H9 (cell line): ENCODE data around the gene PELI2. TPM values are rescaled to one million over a fixed set of nuclear protein-coding genes. Genes with fewer than 3 reads are reported as not detected.
A peak's percentile ranks its signal among the peaks of the same experiment; 100 is the strongest.

ENCODE experiments used
- DNase-seq: peaks from one replicate; pipeline ENCODE4 v3.0.0-alpha.2; 2017
- H2AFZ ChIP-seq: one replicate; pipeline ENCODE4 v1.6.1; 2013; ENCODE audit warnings: mild to moderate bottlenecking, low read length, control low read depth, moderate library complexity
- H2AK5ac ChIP-seq: 2 replicates; pipeline ENCODE4 v1.6.1; 2013; ENCODE audit warnings: low read length, control low read depth, mixed read lengths; ENCODE audit not compliant: insufficient read length
- H2BK120ac ChIP-seq: one replicate; pipeline ENCODE4 v1.6.1; 2013; ENCODE audit warnings: low read depth, mild to moderate bottlenecking, low read length, control low read depth, inconsistent platforms; ENCODE audit not compliant: poor library complexity, severe bottlenecking
- H2BK12ac ChIP-seq: 2 replicates; pipeline ENCODE4 v1.6.1; 2013; ENCODE audit warnings: low read length, control low read depth, mixed read lengths, low read depth; ENCODE audit not compliant: insufficient read length
- H2BK15ac ChIP-seq: 2 replicates; pipeline ENCODE4 v1.6.1; 2013; ENCODE audit warnings: low read depth, low read length, control low read depth
- H2BK20ac ChIP-seq: one replicate; pipeline ENCODE4 v1.6.1; 2013; ENCODE audit warnings: low read depth, mild to moderate bottlenecking, low read length, control low read depth, inconsistent platforms; ENCODE audit not compliant: poor library complexity, severe bottlenecking
- H2BK5ac ChIP-seq: 2 replicates; pipeline ENCODE4 v1.6.1; 2013; ENCODE audit warnings: low read length, control low read depth, mixed read lengths; ENCODE audit not compliant: insufficient read length
- H3K14ac ChIP-seq: 2 replicates; pipeline ENCODE4 v1.6.1; 2013; ENCODE audit warnings: low read length, control low read depth; ENCODE audit not compliant: insufficient read depth
- H3K18ac ChIP-seq: 2 replicates; pipeline ENCODE4 v1.6.1; 2013; ENCODE audit warnings: low read depth, mild to moderate bottlenecking, mixed read lengths, low read length, control low read depth; ENCODE audit not compliant: insufficient read length
- H3K23ac ChIP-seq: 2 replicates; pipeline ENCODE4 v1.6.1; 2013; ENCODE audit warnings: low read length, control low read depth, mixed read lengths, low read depth; ENCODE audit not compliant: insufficient read length
- H3K23me2 ChIP-seq: 2 replicates; pipeline ENCODE4 v1.6.1; 2013; ENCODE audit warnings: low read depth, mild to moderate bottlenecking, mixed read lengths, low read length, control low read depth; ENCODE audit not compliant: insufficient read length, poor library complexity, severe bottlenecking
- H3K27ac ChIP-seq: 2 replicates; pipeline ENCODE4 v1.5.1; 2013; ENCODE audit warnings: low read length, control low read depth, mixed read lengths, low read depth; ENCODE audit not compliant: insufficient read length
- H3K27me3 ChIP-seq: 2 replicates; pipeline ENCODE4 v1.6.1; 2013; ENCODE audit warnings: low read length, control low read depth, inconsistent platforms; ENCODE audit not compliant: insufficient read depth
- H3K4ac ChIP-seq: 2 replicates; pipeline ENCODE4 v1.6.1; 2013; ENCODE audit warnings: low read depth, mild to moderate bottlenecking, control low read depth, inconsistent platforms, low read length, moderate library complexity
- H3K4me1 ChIP-seq: 2 replicates; pipeline ENCODE4 v1.6.1; 2013; ENCODE audit warnings: low read length, control low read depth, inconsistent platforms; ENCODE audit not compliant: insufficient read depth
- H3K4me2 ChIP-seq: 2 replicates; pipeline ENCODE4 v1.6.1; 2013; ENCODE audit warnings: low read length, control low read depth, mixed read lengths; ENCODE audit not compliant: insufficient read length, insufficient read depth
- H3K56ac ChIP-seq: 2 replicates; pipeline ENCODE4 v1.6.1; 2013; ENCODE audit warnings: low read depth, mild to moderate bottlenecking, mixed read lengths, low read length, control low read depth; ENCODE audit not compliant: insufficient read length
- H3K79me1 ChIP-seq: 2 replicates; pipeline ENCODE4 v1.6.1; 2013; ENCODE audit warnings: low read depth, mild to moderate bottlenecking, moderate library complexity, low read length, control low read depth, inconsistent platforms; ENCODE audit not compliant: insufficient read depth, poor library complexity, severe bottlenecking
- H3K79me2 ChIP-seq: 2 replicates; pipeline ENCODE4 v1.6.1; 2013; ENCODE audit warnings: low read length, control low read depth, inconsistent platforms; ENCODE audit not compliant: insufficient read depth
- H3K9ac ChIP-seq: 2 replicates; pipeline ENCODE4 v1.6.1; 2013; ENCODE audit warnings: low read length, control low read depth, mixed read lengths; ENCODE audit not compliant: insufficient read length; ENCODE audit errors: extremely low read depth
- H3K9me3 ChIP-seq: one replicate; pipeline ENCODE4 v1.6.1; 2013; ENCODE audit warnings: low read depth, low read length, inconsistent platforms; ENCODE audit not compliant: control insufficient read depth
- H3T11ph ChIP-seq: one replicate; pipeline ENCODE4 v1.6.1; 2013; ENCODE audit warnings: mild to moderate bottlenecking, low read length, control low read depth, inconsistent platforms
- H4K20me1 ChIP-seq: one replicate; pipeline ENCODE4 v1.6.1; 2013; ENCODE audit not compliant: control insufficient read depth, insufficient read length, insufficient read depth
- H4K5ac ChIP-seq: 2 replicates; pipeline ENCODE4 v1.6.1; 2013; ENCODE audit warnings: low read depth, mild to moderate bottlenecking, mixed read lengths, low read length, control low read depth; ENCODE audit not compliant: insufficient read length
- H4K8ac ChIP-seq: replicated peaks from 2 replicates; pipeline ENCODE4 v1.6.1; 2013; ENCODE audit warnings: low read length, control low read depth, mixed read lengths, low read depth; ENCODE audit not compliant: insufficient read length
- H4K91ac ChIP-seq: 2 replicates; pipeline ENCODE4 v1.6.1; 2013; ENCODE audit warnings: low read depth, mild to moderate bottlenecking, moderate library complexity, mixed read lengths, low read length, control low read depth; ENCODE audit not compliant: insufficient read length
- H3K27ac Mint-ChIP-seq, 3 experiments: 2 replicates in 2 of 3; 3 replicates in 1 of 3; pipeline ENCODE4 v1.8.0; 2020 to 2021; ENCODE audit warnings: mixed read lengths in 3 of 3, mild to moderate bottlenecking in 1 of 3, moderate library complexity in 1 of 3
- H3K27me3 Mint-ChIP-seq: 2 replicates; pipeline ENCODE4 v1.8.0; 2021; ENCODE audit warnings: low read depth, mild to moderate bottlenecking, moderate library complexity, mixed read lengths
- H3K36me3 Mint-ChIP-seq, 3 experiments: 2 replicates in 2 of 3; 3 replicates in 1 of 3; pipeline ENCODE4 v1.8.0; 2020 to 2021; ENCODE audit warnings: low read depth in 3 of 3, mixed read lengths in 3 of 3; ENCODE audit not compliant: insufficient read depth in 1 of 3
- H3K4me1 Mint-ChIP-seq, 2 experiments: 2 replicates each; pipeline ENCODE4 v1.8.0; 2020; ENCODE audit warnings: mixed read lengths in 2 of 2
- H3K4me3 Mint-ChIP-seq, 2 experiments: 2 replicates in 1 of 2; 3 replicates in 1 of 2; pipeline ENCODE4 v1.8.0; 2020 to 2021; ENCODE audit warnings: mild to moderate bottlenecking in 2 of 2, mixed read lengths in 2 of 2, moderate library complexity in 1 of 2
- H3K9me3 Mint-ChIP-seq, 2 experiments: 2 replicates in 1 of 2; 3 replicates in 1 of 2; pipeline ENCODE4 v1.8.0; 2020; ENCODE audit warnings: mild to moderate bottlenecking in 2 of 2, mixed read lengths in 2 of 2, moderate library complexity in 1 of 2
- CTCF ChIP-seq: fragments of 200-600 bp; sonication (generic); conservative IDR thresholded peaks from 3 replicates; pipeline ENCODE4 v1.8.0; 2021; ENCODE audit warnings: antibody characterized with exemption, mild to moderate bottlenecking
- WGBS: extraction: QIAGEN DNeasy Blood & Tissue Kit; methylation state at CpG from one replicate; pipeline ENCODE4 v1.1.7; 2013; ENCODE audit warnings: missing lambda C conversion rate, low lambda C conversion rate, mixed read lengths; ENCODE audit not compliant: insufficient read length; ENCODE audit errors: extremely low coverage; 5-methylcytosine and 5-hydroxymethylcytosine counted together
- long read RNA-seq: library from polyadenylated mRNA; unstranded; transcript quantifications from one replicate; pipeline ENCODE4 v2.0.0, GENCODE V29; 2020
- total RNA-seq: library from RNA; stranded (reverse); gene quantifications from 2 replicates; pipeline ENCODE4 v1.2.1, GENCODE V29; 2021

PELI2 gene
- total RNA-seq: 16.2 and 18.0 TPM in 2 replicates
- long read RNA-seq, partial matches to known transcripts: 1 of 7 reads
- long read RNA-seq, other reads (novel, unspliced or antisense): 6 of 7 reads

GRCh38 chr14:56117765-56118610 is at the start of gene PELI2:
Gene PELI2, plus strand, starts transcription at chr14:56118411. Its CDS starts 250 bp downstream, at chr14:56118661.
- 0 out of 3 replicates have a peak, but pooled peaks have one; percentile 23 for TF ChIP-seq CTCF
- H4K91ac ChIP-seq: no peak within 1 kb of the TSS
- peaks cover 3% of the 10 kb centered on the region; the same call in 1 of the 2 replicates for H3K79me2 ChIP-seq
- no peak within 1 kb of the TSS for H2AFZ ChIP-seq
- no peak within 1 kb of the TSS for H4K5ac ChIP-seq
- no peaks in the 10 kb centered on the region for H3K9me3 ChIP-seq
- no peak within 1 kb of the TSS for H2AK5ac ChIP-seq
- Mint-ChIP-seq H3K4me1 (peaks cover 24 to 28% of the 10 kb centered on the region in 2 experiments), H3K36me3 (no peaks in the 10 kb centered on the region; a peak in 1 of 7 replicates), H3K27me3 (peaks cover 28% of the 10 kb centered on the region), H3K9me3 (no peaks in the 10 kb centered on the region), H3K4me3 (peak within 1 kb of the TSS; percentile 87 to 94), H3K27ac (peak within 1 kb of the TSS; percentile 81 to 98 (median 88); a peak in 6 of 7 replicates)
- no peak within 1 kb of the TSS for H2BK5ac ChIP-seq
- H3K23ac ChIP-seq: no peak within 1 kb of the TSS
- H2BK12ac ChIP-seq: no peak within 1 kb of the TSS
- H3K27me3 ChIP-seq: peaks cover 6% of the 10 kb centered on the region; the same call in 1 of the 2 replicates
- H2BK15ac ChIP-seq: no peak within 1 kb of the TSS
- peak within 1 kb of the TSS; percentile 84 for H3K18ac ChIP-seq
- no peak within 1 kb of the TSS for H3K27ac ChIP-seq
- H3K14ac ChIP-seq: peak within 1 kb of the TSS; percentile 83; the same call in 1 of the 2 replicates
- H3K23me2 ChIP-seq: peaks cover 11% of the 10 kb centered on the region
- no peak within 1 kb of the TSS for H3T11ph ChIP-seq
- peak within 1 kb of the TSS; percentile 93 for H3K4me2 ChIP-seq
- no peak within 1 kb of the TSS for H2BK120ac ChIP-seq
- H4K20me1 ChIP-seq: no peaks in the 10 kb centered on the region
- no CpG with 5 or more reads among the region's 96 CpGs for WGBS
- H3K79me1 ChIP-seq: no peaks in the 10 kb centered on the region
- H3K56ac ChIP-seq: no peak within 1 kb of the TSS
- H3K4me1 ChIP-seq: peaks cover 3% of the 10 kb centered on the region; the same call in 1 of the 2 replicates
- H3K9ac ChIP-seq: peak within 1 kb of the TSS; percentile 46
- no peak within 1 kb of the TSS for H2BK20ac ChIP-seq
- DNase-seq: peak; percentile 67
- H3K4ac ChIP-seq: no peak within 1 kb of the TSS
- H4K8ac ChIP-seq: no peak within 1 kb of the TSS
